ENCODE data around the gene FBXL4.

- TF ChIP-seq POLR2A (IDR thresholded peaks at IDR 0.05; ENCODE audit: low read depth, low read length): no peak
- TF ChIP-seq TAF1 (IDR thresholded peaks at IDR 0.05; ENCODE audit: borderline replicate concordance, low read depth, low read length): no peak
- TF ChIP-seq POLR2AphosphoS5 (IDR thresholded peaks at IDR 0.05; ENCODE audit: low read depth, low read length): no peak
These were observed 104.2 kb downstream of the FBXL4 start for GRCh38 chr6:98843271-98844243.

All from GM12892 (cell line).